ENCODE results near the gene TMOD2. TPM values are rescaled to one million over a fixed set of nuclear protein-coding genes. Genes with fewer than 3 reads are reported as not detected.

TMOD2 gene
- total RNA-seq, 1 donor from 2014 or later = 16.1 TPM

DNA sequence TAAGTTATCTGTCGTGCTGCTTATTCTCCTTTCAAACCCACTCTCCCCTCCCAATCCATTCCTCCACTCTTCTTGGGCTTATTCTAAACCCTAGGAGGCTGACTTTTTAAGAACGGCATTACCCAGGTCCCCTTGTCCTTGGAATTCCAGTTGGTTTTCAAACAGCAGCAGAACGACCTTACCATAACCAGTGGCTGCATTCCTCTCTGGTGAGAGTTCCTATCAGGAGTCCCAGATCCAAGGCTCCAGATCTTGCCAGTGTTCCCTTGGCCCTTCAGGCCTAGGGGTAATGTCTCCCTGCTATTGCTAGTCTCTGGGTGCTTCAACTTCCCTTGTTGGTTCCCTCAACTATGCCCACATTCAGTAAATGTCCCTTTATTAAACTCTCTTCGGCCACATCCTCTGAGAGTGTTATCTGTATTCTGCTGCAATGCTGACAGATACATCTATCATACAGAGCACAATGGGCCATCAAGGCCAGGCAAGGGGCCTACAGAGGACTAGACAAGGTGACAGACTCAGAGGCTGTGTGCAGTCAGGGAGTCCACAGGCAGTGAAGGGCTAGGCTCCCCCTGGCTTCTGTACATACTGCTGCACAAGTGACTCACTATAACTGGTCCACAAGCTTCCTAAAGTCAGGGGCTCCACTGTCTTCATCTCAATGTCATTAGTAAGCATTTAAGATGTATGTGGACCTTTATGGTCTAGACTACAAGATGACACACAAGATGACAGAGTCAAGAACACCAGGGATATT, 24.1 kb upstream of the TMOD2 start:
- intact Hi-C loops (cut with DNase I) = no loop called here
- no peak for TF ChIP-seq CTCF (IDR thresholded peaks at IDR 0.05)
- peak; percentile 31 for ATAC-seq

DNA sequence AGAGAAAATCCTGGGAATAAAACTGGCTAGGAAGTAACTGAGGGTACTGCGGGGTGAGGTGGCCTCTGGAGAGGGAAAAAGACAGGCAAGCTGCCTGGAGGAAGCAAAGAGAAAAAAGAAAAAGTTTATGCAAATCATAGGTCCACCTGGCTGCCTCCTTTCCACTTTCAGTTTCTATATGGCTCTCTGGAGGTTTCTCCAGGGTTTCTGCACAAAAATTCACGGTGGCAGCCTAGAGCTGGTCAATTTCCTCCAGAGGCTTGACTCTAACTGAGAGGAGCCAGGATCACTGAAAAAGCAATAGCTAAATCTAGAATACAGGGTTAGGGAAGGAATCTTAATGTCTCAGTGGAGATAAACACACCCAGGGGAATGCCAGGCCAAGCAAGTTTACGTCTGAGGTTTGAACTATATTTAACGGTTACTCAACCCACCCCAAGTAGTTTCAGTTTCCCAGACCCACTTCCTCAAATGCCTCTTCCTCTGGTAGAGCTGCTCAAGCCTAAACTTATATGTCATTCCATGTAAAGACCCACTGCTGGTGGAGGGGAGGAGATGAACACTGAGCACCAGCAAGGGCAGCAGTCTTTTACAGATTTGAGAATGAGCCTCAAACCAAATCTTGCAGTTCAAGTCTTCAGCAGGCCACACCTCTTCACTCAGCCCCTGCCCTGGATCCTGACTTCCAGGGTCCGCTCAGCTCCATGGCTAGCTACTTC, 19.7 kb upstream of the TMOD2 start:
- DNase-seq (no peak), ATAC-seq (peak; percentile 92)
- H3K9me3 ChIP-seq = no peaks in the 10 kb centered on the region
- H3K4me1 ChIP-seq = peaks cover 45% of the 10 kb centered on the region
- no peak for TF ChIP-seq CTCF (IDR thresholded peaks at IDR 0.05)
- H3K4me3 ChIP-seq = peak overlapping the region; percentile 47
- intact Hi-C loops (cut with DNase I) = no loop called here
- peak overlapping the region; percentile 88 for H3K27ac ChIP-seq
- no peaks in the 10 kb centered on the region for H3K36me3 ChIP-seq
- H3K27me3 ChIP-seq = no peaks in the 10 kb centered on the region

More for the DNA sequence above, 24.1 kb upstream of the TMOD2 start:
- peaks cover 15% of the 10 kb centered on the region for H3K36me3 ChIP-seq
- H3K27ac ChIP-seq = no peak overlapping the region
- no peak overlapping the region for H3K4me3 ChIP-seq
- no peak for DNase-seq
- peaks cover 41% of the 10 kb centered on the region for H3K4me1 ChIP-seq
- no peaks in the 10 kb centered on the region for H3K27me3 ChIP-seq
- H3K9me3 ChIP-seq = no peaks in the 10 kb centered on the region

DNA sequence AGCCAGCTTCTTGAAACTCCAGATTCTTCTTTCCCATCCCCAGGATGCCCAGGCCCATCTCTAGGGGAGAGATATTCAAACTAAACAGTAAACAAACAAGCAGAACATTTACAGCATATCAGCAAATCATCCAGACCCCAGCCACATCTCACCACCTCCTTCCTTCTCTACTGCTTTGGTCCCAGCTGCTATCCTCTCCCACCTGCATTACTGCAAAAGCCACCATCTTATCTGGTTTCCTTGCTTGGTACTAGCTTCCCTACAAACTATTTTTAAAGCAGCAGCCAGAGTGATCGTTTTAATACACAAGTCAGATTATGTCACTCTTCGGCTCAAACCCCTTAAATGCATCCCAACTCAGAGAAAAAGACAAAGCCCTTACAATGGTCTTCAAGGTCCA, 18.8 kb upstream of the TMOD2 start:
- intact Hi-C loops (cut with DNase I) = no loop called here
- no peaks in the 10 kb centered on the region for H3K36me3 ChIP-seq
- TF ChIP-seq CTCF (IDR thresholded peaks at IDR 0.05) = no peak
- DNase-seq = no peak
- H3K9me3 ChIP-seq = no peaks in the 10 kb centered on the region
- no peaks in the 10 kb centered on the region for H3K27me3 ChIP-seq
- ATAC-seq = no peak
- H3K4me3 ChIP-seq = no peak overlapping the region
- peak overlapping the region; percentile 88 for H3K27ac ChIP-seq
- H3K4me1 ChIP-seq = peaks cover 44% of the 10 kb centered on the region

DNA sequence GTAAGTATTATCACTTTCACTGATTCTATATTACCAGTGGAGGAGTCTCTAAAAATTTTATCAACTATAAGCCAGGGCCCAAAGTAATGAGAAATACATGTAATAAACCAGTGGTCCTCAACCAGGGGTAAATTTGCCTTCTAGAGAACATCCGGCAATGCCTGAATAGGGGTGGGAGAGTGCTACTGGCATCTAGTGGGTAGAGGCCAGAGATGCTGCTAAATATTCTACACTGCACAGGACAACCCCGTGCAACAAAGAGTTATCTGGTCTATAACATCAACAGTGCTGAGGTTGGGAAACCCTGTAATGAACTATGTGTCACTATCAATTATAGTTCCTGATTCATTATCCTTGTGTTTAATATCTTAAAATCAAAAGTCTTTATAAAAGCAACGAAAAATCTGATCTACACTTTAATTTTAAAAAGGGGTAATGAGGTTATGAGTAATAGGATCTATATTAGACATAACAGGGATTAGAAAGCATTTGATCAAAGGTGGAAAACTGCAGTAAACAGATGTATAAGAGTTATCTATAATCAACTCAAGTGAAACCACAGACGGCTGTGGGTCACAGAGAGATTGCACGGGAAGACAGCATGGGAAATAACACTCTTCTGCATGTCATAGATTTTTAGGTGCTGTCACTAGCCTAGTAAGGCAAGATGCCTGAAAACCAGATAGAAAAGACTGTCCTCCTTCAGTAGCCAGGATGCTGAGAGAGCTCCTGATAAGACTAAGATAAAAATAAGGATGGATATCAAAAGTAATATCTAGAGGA, 16.0 kb upstream of the TMOD2 start:
- Histone ChIP-seq H3K4me1 (peaks cover 47% of the 10 kb centered on the region), H3K27me3 (no peaks in the 10 kb centered on the region), H3K9me3 (no peaks in the 10 kb centered on the region), H3K4me3 (peak overlapping the region; percentile 83), H3K36me3 (no peaks in the 10 kb centered on the region), H3K27ac (no peak overlapping the region)
- no peak for DNase-seq
- intact Hi-C loops (cut with DNase I) = no loop called here
- ATAC-seq = no peak
- TF ChIP-seq CTCF (IDR thresholded peaks at IDR 0.05) = no peak

DNA sequence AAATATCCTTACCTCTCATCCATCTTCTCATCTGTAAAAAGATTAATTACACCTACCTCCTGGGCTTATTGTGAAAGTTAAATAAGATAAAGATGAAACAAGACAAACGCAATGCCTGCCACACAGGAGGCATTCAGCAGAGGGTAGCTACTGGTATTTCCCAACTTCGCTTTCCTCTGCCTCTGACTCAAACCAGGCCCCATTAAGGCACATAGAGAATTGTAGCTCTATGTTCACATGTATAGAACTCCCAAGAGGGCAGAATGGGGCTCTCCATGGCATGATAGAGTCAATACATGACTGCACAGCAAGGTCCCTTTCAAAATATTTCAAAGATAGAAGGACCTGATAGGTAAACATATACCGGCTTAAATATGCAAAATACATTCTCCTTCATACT, 15.3 kb upstream of the TMOD2 start:
- no peak for TF ChIP-seq CTCF (IDR thresholded peaks at IDR 0.05)
- H3K4me3 ChIP-seq = peak overlapping the region; percentile 83
- H3K36me3 ChIP-seq = no peaks in the 10 kb centered on the region
- H3K4me1 ChIP-seq = peaks cover 41% of the 10 kb centered on the region
- ATAC-seq (no peak), DNase-seq (no peak)
- H3K27ac ChIP-seq = peak overlapping the region; percentile 89
- H3K9me3 ChIP-seq = no peaks in the 10 kb centered on the region
- H3K27me3 ChIP-seq = no peaks in the 10 kb centered on the region
- intact Hi-C loops (cut with DNase I) = no loop called here

Data from upper lobe of right lung (tissue), 1 donor.